ENCODE results near the gene SORCS3. TPM values are rescaled to one million over a fixed set of nuclear protein-coding genes. Genes with fewer than 3 reads are reported as not detected.

Gene SORCS3
- total RNA-seq, 1 experiment from 2014 or later, result 0.94 TPM

GRCh38 chr10:105138358-105138757, 497.3 kb downstream of the SORCS3 start (continued):
- TF ChIP-seq ARID4B (CRISPR knock-in tag; IDR thresholded peaks at IDR 0.05; ENCODE audit: borderline replicate concordance), result no peak

- H3K36me3 Mint-ChIP-seq, result no peaks in the 10 kb centered on the region
- no peak for TF ChIP-seq GRHL2 (CRISPR knock-in tag; IDR thresholded peaks at IDR 0.05; ENCODE audit: insufficient replicate concordance, severe bottlenecking)
- no peak for TF ChIP-seq ETV6 (CRISPR knock-in tag; IDR thresholded peaks at IDR 0.05)
- TF ChIP-seq ZNF423 (CRISPR knock-in tag; IDR thresholded peaks at IDR 0.05), result no peak
- TF ChIP-seq E2F4 (CRISPR knock-in tag; IDR thresholded peaks at IDR 0.05; ENCODE audit: borderline replicate concordance, low read depth), result no peak
- no peak for TF ChIP-seq CBFB (CRISPR knock-in tag; IDR thresholded peaks at IDR 0.05; ENCODE audit: low read depth)
- no peak for TF ChIP-seq ZNF317 (CRISPR knock-in tag; IDR thresholded peaks at IDR 0.05; ENCODE audit: borderline replicate concordance, low read depth)
- TF ChIP-seq IRF2 (CRISPR knock-in tag; IDR thresholded peaks at IDR 0.05; ENCODE audit: borderline replicate concordance, low read depth), result no peak
- no peak for TF ChIP-seq FOXK1 (CRISPR knock-in tag; IDR thresholded peaks at IDR 0.05)
- no peak for TF ChIP-seq ZNF425 (CRISPR knock-in tag; conservative IDR thresholded peaks at IDR 0.05)
- TF ChIP-seq TEAD4 (CRISPR knock-in tag; IDR thresholded peaks at IDR 0.05), result no peak
- TF ChIP-seq ZNF263 (CRISPR knock-in tag; IDR thresholded peaks at IDR 0.05; ENCODE audit: low read depth), result no peak
- no peak for TF ChIP-seq ZNF416 (CRISPR knock-in tag; IDR thresholded peaks at IDR 0.05)
- H3K9me3 Mint-ChIP-seq, result peaks cover 3% of the 10 kb centered on the region; the same call in 1 of the 2 replicates
- POLR2A ChIA-PET, result no interaction called here
- no peak overlapping the region for H3K27ac Mint-ChIP-seq
- H3K4me3 Mint-ChIP-seq, result no peak overlapping the region
- no peaks in the 10 kb centered on the region for H3K27me3 Mint-ChIP-seq (ENCODE audit: low read depth)
- CTCF ChIA-PET, result no interaction called here
- H3K4me1 Mint-ChIP-seq, result no peaks in the 10 kb centered on the region
- ATAC-seq (no peak), DNase-seq (ENCODE audit: low spot score) (no peak)
Observed at GRCh38 chr10:105139363-105139896, 498.3 kb downstream of the SORCS3 start.

- DNase-seq (ENCODE audit: low spot score) (no peak), ATAC-seq (no peak)
- H3K27ac Mint-ChIP-seq, result no peak overlapping the region
- H3K4me3 Mint-ChIP-seq, result no peak overlapping the region
- POLR2A ChIA-PET, result interaction anchor here (0.6 kb wide), 1 partner anchor 280 kb away, joined by 3 read pairs; no protein-coding TSS in a partner anchor
- no peaks in the 10 kb centered on the region for H3K36me3 Mint-ChIP-seq
- H3K4me1 Mint-ChIP-seq, result peaks cover 2% of the 10 kb centered on the region
- CTCF ChIA-PET, result no interaction called here
- H3K9me3 Mint-ChIP-seq, result peaks cover 3% of the 10 kb centered on the region; the same call in 1 of the 2 replicates
- H3K27me3 Mint-ChIP-seq (ENCODE audit: low read depth), result no peaks in the 10 kb centered on the region
- no peak for TF ChIP-seq PRRX2 (CRISPR knock-in tag; IDR thresholded peaks at IDR 0.05)
- no peak for TF ChIP-seq TP53 (CRISPR knock-in tag; IDR thresholded peaks at IDR 0.05)
- no peak for TF ChIP-seq ATF1 (CRISPR knock-in tag; IDR thresholded peaks at IDR 0.05)
- TF ChIP-seq ATF3 (CRISPR knock-in tag; conservative IDR thresholded peaks at IDR 0.05), result no peak
- TF ChIP-seq SP1 (CRISPR knock-in tag; conservative IDR thresholded peaks at IDR 0.05), result no peak
- no peak for TF ChIP-seq ETV6 (CRISPR knock-in tag; IDR thresholded peaks at IDR 0.05)
- no peak for TF ChIP-seq OVOL2 (CRISPR knock-in tag; IDR thresholded peaks at IDR 0.05; ENCODE audit: borderline replicate concordance)
- no peak for TF ChIP-seq ZNF219 (CRISPR knock-in tag; IDR thresholded peaks at IDR 0.05; ENCODE audit: borderline replicate concordance)
- no peak for TF ChIP-seq MXD4 (CRISPR knock-in tag; IDR thresholded peaks at IDR 0.05; ENCODE audit: borderline replicate concordance)
- TF ChIP-seq E2F4 (CRISPR knock-in tag; IDR thresholded peaks at IDR 0.05; ENCODE audit: borderline replicate concordance, low read depth), result no peak
- TF ChIP-seq FOXP1 (CRISPR knock-in tag; IDR thresholded peaks at IDR 0.05; ENCODE audit: borderline replicate concordance), result no peak
- TF ChIP-seq CDX4 (CRISPR knock-in tag; IDR thresholded peaks at IDR 0.05; ENCODE audit: borderline replicate concordance), result no peak
Observed at GRCh38 chr10:105140600-105140999, 499.5 kb downstream of the SORCS3 start.

Measured in WTC11 (cell line).